ENCODE measurements around the gene WDFY1.
"Not testable (repeated sequence)": the region's sequence is repeated elsewhere in the genome, so short reads cannot be mapped to it uniquely, and the experiment has no call there.

The WDFY1 gene

DNA sequence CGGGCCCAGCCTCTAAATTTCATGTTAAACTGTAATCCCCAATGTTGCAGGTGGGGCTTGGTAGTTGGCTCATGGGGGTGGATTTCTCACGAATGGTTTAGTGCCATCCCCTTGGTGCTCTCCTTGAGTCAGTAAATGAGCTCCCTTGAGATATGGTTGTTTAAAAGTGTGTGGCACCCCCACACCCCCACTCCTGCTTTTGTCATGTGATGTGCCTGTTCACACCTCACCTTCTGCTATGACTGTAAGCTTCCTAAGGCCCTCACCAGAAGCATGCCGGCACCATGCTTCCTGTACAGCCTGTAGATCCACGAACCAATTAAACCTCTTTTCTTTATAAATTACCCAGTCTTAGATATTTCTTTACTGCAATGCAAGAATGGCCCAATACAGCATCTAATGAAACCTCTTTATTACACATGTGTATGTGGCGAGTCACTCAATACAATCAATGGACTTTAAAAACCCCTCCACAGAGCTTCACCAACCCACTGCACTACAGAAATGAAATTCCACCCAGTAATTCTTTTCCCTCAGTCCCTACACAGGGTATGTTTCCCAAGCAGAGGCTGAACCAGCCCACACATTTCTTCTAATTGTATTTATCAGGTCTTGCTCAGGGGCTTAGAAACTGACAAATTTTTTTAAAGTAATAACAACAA, 47.3 kb downstream of the WDFY1 start:
- no peak for DNase-seq (ENCODE audit: extremely low read depth in 1 of 2, low read depth in 1 of 2)

GRCh38 chr2:223896833-223897311, 48.3 kb downstream of the WDFY1 start:
- no peak for DNase-seq (ENCODE audit: extremely low read depth in 1 of 2, low read depth in 1 of 2)

DNA sequence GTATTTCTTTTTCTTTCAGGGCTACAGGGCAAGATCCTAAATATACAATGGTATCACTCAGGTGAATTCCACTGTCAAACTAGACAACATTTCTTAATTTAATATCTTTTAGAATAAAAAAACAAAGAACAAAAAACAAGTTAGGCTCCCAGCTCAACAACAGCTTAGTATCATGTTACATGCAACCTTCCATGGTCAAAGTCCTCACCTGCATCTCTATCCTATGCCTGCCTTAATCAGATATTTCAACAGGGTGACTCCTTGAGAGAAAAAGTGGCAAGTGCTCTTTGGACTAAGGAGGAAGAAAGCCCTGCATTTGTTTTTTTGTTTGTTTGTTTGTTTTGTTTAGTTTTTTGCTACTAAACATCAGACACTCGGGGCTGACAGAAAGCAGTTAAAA, 50.2 kb downstream of the WDFY1 start:
- DNase-seq (ENCODE audit: extremely low read depth in 1 of 2, low read depth in 1 of 2) = no peak

DNA sequence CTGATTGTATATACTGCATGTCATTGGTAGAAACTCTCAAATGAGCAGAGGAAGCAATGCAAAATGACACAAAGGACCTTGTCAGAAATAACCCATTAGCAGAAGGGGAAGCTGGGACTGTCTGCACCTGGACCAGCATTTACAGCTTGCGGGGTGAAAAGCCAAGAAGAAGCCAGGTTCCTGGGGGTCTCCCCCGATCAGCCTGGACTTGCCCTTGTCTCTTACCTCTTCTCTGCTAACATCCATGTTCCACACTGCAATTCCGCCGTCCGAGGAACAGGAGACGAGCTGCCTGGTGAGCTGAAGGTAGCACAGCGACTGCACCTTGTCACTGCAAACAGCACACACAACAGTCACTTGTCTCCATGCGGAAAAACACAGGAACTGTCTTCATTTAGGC, 51.1 kb downstream of the WDFY1 start:
- no peak for DNase-seq (ENCODE audit: extremely low read depth in 1 of 2, low read depth in 1 of 2)

- DNase-seq (ENCODE audit: extremely low read depth in 1 of 2, low read depth in 1 of 2) = no peak
Measured at GRCh38 chr2:223890721-223891120, 54.4 kb downstream of the WDFY1 start.

- no peak for DNase-seq (ENCODE audit: extremely low read depth in 1 of 2, low read depth in 1 of 2)
Measured at GRCh38 chr2:223889229-223889628, 55.9 kb downstream of the WDFY1 start.

- DNase-seq (ENCODE audit: extremely low read depth in 1 of 2, low read depth in 1 of 2) = no peak
Measured at GRCh38 chr2:223888251-223888650, 56.9 kb downstream of the WDFY1 start.

DNA sequence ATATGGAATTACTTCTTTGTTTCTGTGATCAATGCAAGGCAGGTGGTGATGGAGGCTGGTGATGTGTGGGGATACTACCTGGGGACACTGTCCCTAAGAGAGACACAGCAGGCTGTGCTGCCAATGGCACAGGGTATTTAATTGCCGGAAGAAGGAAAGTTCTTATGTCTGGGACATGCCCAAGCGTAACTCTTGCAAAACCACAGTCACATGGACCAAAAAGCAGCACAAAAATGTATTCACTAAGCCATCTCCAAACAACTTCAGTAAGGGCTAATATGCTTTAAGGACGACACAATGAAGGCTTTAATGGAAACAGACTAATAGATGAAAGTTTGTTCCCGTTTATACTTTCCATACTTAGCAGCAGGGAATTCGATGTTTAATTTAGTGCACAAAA, 58.0 kb downstream of the WDFY1 start:
- no peak for DNase-seq (ENCODE audit: extremely low read depth in 1 of 2, low read depth in 1 of 2)

- DNase-seq (ENCODE audit: extremely low read depth in 1 of 2, low read depth in 1 of 2) = no peak
Measured at GRCh38 chr2:223886726-223887125, 58.4 kb downstream of the WDFY1 start.

DNA sequence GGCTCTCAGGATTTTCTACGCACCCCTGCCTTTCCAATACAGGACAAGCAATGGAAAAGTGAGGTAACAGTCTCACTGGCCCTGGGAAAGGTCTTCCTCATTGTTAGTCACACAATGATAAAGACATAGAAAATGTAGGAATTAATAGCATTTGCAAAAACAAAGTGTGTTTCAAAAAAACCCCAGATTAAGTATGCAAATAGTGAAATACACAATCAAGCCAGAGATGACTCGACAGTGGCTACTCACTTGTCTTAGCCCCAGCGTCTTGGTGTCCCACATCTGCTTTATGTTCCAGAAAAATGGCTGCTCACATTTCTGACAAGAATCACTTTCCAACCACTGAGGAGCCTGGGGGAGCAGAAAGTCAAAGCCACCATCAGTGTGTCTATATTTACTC, 60.7 kb downstream of the WDFY1 start:
- no peak for DNase-seq (ENCODE audit: extremely low read depth in 1 of 2, low read depth in 1 of 2)

DNA sequence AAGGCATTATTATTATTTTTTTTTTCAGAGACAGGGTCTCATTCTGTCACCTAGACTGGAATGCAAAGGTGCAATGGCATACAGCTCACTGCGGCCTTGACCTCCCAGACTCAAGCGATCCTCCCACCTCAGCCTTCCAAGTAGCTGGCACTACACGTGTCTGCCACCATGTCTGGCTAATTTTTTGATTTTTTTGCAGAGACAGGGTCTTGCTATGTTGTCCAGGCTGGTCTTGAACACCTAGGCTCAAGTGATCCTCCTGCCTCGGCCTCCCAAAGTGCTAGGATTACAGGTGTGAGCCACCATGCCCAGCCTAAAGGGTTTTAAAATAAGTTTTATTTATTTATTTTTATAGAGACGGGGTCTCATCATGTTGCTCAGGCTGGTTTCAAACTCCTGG, 62.4 kb downstream of the WDFY1 start:
- no peak for DNase-seq (ENCODE audit: extremely low read depth in 1 of 2, low read depth in 1 of 2)

DNA sequence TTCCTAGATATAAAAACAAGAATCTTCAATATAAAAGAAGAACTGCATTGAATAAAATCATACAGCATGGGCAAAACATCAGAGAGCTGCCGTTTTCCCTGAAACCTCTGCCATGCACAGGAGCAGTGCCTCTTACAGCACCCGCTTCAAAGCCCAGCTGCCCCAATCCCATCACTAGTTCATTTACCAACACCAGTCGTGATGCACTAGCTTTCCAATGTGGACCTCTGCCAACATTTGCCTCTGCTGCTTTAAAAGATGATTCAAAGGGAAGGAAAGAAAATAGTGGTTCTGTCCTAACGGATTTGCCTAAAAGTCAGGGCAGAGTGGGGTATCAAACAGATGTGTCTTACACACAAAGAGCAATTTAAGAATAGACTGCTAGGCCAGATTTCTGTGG, 64.3 kb downstream of the WDFY1 start:
- DNase-seq (ENCODE audit: extremely low read depth in 1 of 2, low read depth in 1 of 2) = no peak

- DNase-seq (ENCODE audit: extremely low read depth in 1 of 2, low read depth in 1 of 2) = no peak
Measured at GRCh38 chr2:223877721-223878410, 67.3 kb downstream of the WDFY1 start.

DNA sequence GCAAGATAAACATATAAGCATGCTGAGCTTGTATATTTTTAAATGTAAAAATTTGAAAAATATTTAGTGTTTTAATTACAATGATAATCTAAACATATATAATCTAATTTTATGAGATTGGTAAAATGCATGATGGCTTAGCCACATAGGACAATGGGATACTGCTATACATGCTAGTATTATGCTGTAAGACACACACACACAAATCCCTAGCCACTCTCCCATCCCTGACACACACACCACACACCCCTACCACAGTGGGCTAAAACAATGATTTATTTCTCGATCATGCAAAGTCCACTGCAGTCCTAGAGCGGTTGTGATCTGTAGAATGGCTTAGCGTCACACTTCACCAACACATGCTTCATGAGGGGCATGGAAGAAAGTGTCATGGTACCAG, 71.5 kb downstream of the WDFY1 start:
- no peak for DNase-seq (ENCODE audit: extremely low read depth in 1 of 2, low read depth in 1 of 2)

GRCh38 chr2:223872772-223873171, 72.4 kb downstream of the WDFY1 start:
- not testable (repeated sequence) for DNase-seq (ENCODE audit: extremely low read depth in 1 of 2, low read depth in 1 of 2)

- DNase-seq (ENCODE audit: extremely low read depth in 1 of 2, low read depth in 1 of 2) = not testable (repeated sequence)
Measured at GRCh38 chr2:223871661-223872060, 73.5 kb downstream of the WDFY1 start.

GRCh38 chr2:223870840-223871611, 74.1 kb downstream of the WDFY1 start:
- DNase-seq (ENCODE audit: extremely low read depth in 1 of 2, low read depth in 1 of 2) = no peak

GRCh38 chr2:223868005-223868404, 77.1 kb downstream of the WDFY1 start:
- no peak for DNase-seq (ENCODE audit: extremely low read depth in 1 of 2, low read depth in 1 of 2)

- no peak for DNase-seq (ENCODE audit: extremely low read depth in 1 of 2, low read depth in 1 of 2)
Measured at GRCh38 chr2:223865907-223866508, 79.1 kb downstream of the WDFY1 start.

- DNase-seq (ENCODE audit: extremely low read depth in 1 of 2, low read depth in 1 of 2) = no peak
Measured at GRCh38 chr2:223865124-223865523, 80.0 kb downstream of the WDFY1 start.

DNA sequence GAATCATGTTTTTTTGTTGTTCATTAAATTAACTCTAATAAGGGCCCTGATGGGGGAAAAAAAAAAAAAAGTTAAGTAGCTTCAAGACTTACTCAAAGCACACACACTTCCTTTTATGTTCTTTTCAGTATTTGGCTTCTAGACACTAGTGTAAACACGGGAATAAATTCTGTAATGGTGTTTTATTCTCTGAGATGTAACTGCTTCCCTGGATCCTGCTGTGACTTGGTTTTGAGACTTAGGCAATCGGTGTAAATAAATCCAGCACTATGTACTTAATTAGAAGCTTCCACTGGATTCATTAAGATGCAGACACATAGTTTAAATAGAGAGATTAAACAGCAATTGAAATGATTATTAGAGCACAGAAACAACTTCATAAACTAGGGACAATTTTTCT, 81.6 kb downstream of the WDFY1 start:
- DNase-seq (ENCODE audit: extremely low read depth in 1 of 2, low read depth in 1 of 2) = no peak

All from activated CD8-positive, alpha-beta memory T cell treated with anti-CD3 and anti-CD28 coated beads for 1 hour (primary cell).